SHP77 treated with DMSO at 0.1 percent for 48 hours (cell line): ENCODE data around the gene GADL1.
A peak's percentile ranks its signal among the peaks of the same experiment; 100 is the strongest.

Source experiments
- DNase-seq: peaks from one replicate; lab custom pipeline; 2025; lab: John Stamatoyannopoulos, UW

The GADL1 gene

DNA sequence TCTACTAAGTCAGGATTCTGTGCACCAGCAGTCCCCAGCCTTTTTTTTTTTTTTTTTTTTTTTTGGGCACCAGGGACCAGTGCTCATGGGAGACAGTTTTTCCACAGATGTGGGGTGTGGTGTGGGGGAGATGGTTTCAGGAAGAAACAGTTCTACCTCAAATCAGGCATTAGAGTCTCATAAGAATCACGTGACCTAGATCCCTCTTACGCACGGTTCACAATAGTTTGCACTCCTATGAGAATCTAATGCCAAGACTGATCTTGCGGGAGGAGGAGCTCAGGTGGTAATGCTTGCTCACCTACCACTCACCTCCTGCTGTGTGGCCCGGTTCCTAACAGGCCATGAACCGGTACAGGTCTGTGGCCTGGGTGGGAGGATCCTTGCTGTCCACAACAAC, 88.8 kb downstream of the GADL1 start:
- no peak for DNase-seq

DNA sequence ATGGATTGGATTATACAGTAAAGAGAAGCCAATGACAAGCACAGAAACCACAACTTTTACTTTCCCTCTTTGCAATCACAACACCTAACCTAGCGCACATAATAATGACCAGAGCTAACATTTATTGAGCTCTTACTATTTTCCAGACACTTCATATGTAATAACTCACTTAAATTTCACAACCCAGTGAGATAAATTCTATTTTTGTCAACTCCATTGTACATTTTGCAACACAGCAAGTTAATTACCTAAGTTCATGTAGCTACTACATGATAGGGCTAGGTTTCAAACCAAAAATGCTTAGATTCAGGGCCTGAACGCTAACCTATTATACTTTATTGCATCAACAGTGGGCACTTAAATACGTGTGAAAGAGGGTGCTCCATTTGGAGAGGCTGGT, 89.5 kb downstream of the GADL1 start:
- no peak for DNase-seq

DNA sequence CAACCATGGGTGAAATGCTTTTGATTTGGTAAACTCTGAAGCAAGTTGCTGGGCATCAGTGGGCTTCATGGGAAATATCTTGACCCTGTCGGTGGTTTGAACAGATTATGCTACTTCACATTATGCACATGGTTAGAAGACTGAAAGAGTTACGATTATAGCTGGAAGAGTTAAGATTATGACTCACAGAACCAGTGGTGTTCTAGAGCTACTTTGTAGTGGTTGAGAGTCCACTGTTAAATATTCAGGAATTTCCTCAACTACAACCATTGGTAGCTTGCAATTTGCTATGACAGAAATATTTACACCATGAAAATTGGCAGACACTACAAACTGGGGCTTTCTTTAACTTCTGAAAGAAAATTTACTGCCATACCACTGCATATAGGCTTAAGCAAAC, 99.3 kb downstream of the GADL1 start:
- no peak for DNase-seq

DNA sequence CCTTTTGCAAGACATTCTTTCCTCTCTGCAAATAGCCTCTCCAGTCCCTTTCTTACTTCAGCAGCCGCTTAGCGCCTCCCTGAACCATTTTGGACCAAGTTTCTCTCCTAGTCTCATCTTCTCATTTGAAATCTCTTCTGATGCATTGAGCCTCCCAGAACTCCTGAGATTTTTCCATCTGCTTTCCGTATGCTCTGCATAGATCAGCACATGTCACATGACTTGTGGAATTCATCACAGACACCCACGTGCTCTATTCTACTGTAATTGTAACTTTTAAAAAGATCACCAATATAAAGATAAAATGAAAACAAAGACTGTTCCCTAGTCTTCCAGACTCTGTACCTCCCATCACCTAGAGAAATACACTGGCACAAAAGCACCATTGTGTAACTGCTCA, 100.7 kb downstream of the GADL1 start:
- no peak for DNase-seq

DNA sequence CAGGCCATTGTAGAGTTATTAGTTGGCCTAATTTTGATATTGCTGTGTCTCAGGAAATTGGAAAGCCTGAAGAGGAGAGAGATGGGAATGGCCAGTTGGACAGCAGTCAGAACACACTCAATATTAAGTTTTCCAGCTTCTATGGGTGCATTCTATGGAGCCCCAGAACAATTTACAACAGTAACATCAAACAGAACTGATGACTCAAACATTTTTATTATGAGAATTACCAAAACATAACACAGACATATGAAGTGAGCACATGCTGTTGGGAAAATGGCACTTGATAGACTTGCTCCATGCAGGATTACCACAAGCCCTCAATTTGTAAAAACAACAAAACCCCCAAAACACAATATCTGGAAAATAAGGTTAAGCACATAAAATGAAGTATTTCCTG, 104.3 kb downstream of the GADL1 start:
- DNase-seq: no peak

DNA sequence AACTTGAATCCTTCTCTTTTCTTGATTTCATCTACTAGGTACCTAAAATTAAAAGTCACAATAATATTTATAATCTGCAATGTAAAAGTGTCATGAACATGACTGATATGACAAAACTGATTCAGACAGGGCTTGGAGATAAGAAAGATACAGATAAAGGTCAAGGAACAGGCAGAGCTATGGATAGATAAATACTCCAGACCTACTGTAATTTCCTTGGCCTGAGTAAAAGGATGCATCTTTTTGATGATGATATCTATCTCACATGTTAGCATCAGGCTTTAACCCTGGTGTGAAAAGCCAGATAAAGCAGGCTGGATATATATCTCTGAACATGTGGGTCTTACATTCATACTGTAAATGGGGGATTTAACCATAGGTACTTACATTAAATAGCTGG, 108.1 kb downstream of the GADL1 start:
- DNase-seq: no peak

DNA sequence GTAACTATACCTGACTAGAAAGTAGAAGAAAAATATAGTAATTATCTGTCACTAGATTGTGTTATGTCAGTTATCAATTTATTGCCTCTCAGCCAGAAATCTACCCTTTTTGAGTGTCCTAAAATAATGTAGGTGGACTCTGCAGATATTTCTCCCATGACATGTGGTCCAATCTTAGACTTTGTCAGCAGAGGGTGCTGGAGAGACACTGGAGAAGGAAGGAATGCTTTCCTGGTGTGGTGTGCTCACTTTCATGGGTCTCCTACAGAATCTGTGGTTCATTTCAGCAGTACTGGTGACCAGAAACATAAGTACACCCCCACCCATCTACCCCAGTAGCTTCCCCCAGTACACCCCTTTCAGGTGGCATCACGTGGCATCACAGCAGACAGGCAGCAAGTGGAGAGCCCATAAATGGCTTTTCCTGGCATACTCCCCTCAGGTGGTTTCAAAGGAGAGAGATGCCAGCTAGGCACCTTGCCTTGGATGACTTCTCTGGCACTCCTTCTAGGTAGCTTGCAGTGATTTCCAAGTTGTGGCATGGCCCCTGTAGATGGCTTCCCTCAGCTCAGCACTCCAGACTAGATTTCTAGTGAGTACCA, 114.7 kb downstream of the GADL1 start:
- peak; percentile 16 for DNase-seq

DNA sequence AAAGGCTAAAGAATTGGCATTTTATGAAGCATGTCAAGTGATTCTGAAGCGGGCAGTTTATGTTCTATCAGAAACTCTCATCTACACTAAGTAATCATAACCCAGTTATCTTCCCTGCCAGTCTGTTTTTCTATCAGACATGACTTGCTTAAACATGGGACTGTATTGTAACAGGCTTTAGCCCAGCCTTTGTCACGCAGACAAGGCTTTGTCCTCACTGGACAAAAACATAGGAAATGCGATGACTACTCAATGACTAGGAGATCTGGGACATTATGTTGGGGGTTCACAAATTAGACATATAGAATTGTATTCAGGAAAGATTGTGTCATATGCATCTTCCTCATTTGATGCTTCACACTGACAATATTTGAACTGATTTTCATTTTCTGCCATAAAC, 115.5 kb downstream of the GADL1 start:
- no peak for DNase-seq

DNA sequence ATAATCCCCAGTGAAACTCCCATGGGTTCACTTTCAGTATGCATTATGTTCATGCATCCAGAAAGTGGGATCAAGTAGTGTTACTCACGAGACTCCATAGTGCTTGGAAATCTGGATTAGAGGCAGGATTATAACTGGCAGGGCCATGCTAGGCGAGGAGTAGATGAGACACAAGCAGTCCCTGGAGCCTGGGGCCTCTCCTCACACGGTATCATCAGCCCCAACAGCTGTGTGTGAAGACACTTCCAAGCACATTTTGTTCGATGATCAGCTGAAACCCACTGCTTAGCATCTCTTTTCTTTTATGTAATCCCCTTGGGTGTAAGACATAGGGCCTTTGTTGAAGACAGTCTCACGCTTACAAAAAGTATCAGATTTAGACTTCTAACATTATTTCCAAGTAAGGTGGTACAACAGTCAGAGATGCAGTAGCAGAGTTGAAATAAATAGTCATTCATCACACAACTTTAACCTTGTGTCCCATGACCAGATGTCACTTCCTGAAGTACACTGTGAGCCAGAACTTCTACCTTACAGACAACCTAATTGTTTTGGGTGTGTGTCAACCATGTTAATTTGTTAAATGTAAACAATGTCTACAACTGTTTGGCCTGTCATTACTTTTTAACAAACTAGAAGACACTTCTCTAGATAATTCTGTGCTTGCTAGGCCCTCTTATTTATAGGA, 116.9 kb downstream of the GADL1 start:
- no peak for DNase-seq

DNA sequence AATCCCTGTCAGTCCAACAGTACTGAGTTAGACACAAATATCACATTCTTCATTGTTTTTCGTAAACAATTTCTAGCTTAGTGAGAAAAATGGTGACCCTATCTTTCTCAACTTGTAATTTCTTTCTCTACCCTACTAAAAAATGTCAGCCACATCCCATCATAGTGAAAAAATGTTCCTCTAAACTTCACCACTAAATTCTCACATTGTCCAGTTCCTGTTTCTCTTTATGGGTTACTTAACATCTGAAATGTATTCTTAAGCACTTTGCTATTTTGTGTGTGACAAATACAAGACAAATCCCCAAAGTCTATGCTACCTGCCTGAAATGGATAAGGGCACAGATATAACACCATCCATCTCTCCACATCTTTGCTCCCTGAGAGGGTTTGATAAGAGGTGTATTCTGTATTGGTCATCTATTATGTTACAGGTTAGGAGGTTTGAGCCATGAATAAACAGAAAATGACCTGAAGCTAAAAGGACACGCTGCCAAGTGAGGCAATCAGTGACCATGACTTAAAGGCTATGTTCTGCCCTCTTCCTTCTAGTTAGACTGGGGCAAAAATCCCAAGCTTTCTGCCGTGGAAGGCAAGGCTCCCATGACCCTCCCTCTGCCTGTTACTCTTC, 118.2 kb downstream of the GADL1 start:
- no peak for DNase-seq

DNA sequence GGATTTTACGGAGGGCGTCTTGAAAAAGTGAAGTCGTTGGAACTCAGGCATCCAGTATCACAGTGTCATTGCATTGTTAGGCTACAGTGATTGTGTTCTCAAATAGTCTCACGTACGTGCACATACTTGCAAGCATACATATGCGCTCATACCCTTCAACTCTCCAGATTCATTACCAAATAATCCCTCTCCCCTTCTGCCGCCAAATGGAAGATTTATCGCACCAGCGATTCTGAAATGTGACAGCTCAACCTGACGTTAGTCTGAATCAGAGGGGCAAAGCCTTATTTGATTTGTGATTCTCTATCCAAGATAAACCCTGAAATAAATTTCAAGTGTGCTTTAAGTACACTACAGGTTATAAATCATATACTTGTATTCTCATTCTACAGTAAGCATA, 119.4 kb downstream of the GADL1 start:
- peak; percentile 39 for DNase-seq

DNA sequence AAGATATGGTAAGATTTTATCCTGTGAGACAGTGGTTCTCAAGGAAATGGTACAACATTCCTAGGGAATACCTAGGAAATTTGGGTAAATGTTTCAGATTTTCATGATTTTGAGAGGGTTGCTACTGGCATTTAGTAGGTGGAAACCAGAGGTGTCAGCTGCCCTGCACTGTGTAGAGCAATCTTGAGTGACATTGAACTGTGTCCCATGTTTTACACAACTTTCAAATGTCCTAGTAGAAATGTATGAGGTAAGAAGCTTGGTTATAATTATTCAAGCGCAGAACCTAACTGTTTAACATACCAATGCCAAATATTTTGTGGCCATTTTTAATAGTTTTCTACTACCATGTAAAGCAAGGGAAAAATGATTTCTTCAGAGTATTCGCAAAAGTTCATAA, 120.4 kb downstream of the GADL1 start:
- DNase-seq: no peak

DNA sequence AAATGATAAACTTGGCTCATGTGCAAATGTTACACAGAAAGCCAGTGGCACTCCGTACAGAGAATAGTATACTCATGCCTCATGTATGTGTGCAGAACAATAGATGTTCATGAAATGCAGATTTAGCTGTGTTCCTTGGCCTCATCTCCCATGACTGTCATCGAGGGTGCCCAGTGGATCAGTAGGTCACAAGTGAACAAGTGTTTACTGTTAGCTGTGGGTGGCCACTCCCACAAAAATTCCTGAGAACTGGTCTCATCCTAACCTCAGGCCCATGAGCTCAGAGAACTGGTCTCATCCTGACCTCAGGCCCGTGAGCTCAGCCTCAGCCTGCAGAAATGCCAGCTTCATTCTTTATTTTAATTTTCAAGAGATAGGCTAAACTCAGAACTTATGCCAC, 124.1 kb downstream of the GADL1 start:
- no peak for DNase-seq

DNA sequence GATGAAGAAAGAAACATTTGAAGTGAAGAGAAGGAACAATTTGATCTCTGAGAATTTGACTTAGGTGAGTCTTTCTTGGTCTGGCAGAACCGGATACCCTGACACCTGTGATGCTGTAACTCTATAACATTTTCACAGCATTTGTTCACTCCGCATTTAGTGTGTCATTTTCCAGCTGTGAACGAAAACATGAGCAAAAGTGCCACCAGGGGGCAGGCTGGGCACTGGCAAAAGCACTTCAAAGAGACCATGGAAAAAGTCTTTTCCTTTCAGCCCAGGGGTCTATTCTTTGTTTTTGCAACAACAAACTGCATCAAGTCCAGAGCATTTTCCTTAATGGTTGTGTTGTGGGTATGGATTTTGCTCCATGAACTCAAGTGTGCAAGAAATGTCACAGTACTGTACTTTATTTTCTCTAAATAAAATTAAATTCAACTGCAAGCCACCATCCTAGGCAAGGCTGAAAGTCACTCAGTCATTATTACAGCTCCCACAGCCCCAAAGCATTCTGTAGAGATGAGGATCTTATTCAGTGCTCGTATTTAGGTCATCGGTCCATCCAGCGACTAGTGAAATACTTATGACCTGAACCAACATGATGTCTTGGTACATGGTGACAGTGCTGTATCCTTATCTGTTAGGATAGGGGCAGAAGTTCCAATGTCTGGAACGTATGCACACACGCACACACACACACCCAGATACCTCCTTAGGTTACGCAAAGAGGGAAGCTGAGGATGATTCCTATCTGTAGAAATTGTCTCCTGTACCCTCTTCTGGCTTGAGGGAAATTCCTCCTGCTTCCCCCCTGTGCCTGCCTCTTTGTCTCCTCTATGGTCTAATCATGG, 125.5 kb downstream of the GADL1 start:
- no peak for DNase-seq

DNA sequence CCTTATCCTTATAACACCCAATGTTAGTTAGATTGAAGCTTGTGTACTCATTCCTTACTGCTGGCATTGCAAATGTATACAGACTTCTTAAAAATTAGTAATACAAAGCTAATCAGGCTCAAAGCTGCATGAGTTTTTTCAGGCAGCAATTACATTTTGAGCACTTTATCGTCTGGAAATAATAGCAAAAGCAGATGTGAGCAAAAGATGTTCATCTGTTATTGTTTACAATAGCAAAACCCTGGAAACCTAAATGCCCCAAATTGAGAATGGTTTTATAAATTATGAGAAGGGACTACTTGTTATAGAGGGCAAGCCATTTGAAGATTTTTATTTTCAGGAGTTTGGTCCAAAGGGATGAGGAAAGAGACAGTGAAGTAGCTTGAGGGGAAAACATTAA, 126.4 kb downstream of the GADL1 start:
- no peak for DNase-seq

DNA sequence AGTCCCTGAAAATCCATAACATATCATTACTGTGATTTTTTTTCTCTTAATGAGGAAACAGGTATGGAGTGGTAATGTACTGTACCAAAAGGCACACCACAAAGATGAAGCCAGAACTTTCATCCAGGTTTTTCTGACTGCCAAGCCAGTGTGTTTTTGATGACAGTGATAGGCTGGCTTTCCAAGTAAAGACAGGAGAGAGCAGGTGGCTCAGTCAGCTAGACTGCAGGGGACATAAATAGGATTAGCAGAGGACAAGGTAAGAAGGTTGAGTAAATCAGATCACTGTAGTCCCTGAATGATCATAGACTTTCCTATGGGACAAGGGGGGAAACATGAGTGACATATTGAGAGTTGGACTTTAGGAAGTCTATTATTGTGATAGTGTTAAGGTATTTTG, 127.9 kb downstream of the GADL1 start:
- DNase-seq: no peak

DNA sequence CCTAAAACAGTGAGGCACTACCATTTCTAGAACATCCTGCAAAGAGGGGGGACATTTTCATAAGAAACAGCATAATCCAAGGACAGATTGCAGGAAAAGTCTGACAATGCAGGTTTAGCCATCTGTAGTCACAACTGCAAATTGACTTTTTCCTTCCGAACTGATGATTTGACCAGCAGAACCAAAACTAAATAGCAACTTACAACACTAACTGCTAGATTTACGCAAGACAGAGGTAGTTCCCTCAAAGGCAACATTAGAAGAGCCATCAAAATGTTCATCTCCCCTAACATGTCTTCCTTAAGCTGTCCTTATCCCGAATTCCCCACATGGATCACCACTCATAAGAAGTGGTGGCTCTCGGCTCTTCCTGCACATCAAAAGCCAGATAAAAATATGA, 129.6 kb downstream of the GADL1 start:
- no peak for DNase-seq

DNA sequence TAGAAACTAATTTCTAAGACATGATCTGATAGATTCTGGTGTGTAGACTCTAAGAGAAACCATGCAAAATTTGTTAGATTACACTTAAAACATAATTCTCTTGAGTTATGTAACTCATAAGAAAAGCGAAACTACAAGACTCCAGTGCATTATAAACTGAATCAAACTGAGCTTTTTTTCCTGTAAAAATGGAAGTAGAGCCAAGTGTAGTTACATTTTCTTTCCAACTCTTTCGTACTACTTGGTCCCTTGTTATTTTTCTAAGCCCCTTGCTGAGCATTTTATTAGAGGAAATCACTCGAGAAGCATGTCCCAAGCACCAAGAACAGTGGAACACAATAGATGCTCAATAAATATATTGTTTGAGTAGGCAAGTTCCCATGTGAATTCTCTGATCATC, 130.2 kb downstream of the GADL1 start:
- DNase-seq: no peak

DNA sequence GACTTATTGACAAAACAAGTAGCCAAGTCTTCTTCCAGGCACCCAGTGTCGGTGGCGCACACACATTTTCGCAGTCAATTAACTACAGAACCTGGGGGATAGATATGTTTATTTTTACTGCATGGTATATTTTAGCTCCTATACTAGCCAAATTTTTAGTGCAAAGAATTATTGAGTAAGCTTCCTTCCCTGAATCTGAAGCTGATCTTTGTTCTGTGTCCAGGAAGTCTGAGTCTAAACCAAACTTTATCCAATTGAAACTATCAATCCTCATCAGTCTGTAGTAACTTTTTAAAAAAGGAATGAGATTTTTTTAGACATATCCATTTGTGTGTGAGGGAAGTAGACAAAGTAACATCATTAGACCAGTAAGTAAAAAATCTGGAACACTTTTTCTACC, 133.1 kb downstream of the GADL1 start:
- DNase-seq: no peak

DNA sequence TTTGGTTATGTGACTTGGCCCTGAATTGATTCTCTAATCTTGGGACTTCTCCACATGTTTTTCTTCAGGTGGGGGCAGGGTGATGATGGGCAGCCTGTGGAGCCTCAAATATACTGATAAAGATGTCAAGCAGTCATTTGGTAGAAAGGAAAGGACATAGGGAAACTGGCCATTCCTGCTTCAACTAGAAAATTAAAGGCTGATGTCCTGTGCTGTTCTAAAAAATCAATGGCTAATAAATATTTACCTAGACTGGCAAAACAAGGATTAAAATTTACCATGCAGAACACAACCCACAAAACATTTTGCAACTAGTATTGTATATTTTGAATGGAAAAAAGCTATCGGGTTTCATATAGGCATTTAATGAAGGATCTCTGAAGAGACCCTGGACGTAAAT, 133.7 kb downstream of the GADL1 start:
- no peak for DNase-seq

DNA sequence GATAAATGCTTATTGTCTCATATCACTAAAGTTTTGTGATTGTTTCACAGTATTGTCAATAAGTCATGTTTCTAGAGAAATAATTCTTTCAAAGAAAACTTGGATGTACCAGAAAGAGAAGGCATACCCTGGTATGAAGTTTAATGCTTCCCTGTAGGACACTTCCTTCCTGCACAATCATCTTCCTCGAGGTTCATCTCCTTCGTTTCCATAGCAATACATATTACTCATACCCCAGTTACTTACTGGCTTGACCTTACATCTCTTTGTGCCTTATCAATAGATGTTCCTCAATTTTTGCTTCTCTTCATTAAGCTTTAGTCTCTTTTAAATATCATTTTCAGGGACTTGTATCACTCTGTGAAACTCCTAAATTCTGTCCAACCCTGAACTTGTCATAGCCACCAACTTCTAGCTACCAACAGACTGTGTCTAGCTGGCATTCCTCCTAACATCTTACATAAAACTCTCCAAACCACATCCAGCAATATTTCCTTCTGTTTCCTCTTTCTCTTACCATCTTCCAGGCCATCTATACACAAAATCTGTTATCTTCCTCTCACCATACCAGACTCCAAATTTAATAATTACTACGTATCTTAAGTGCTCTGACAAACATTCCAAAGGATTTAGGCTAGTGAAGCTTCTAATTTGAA, 134.3 kb downstream of the GADL1 start:
- DNase-seq: no peak

DNA sequence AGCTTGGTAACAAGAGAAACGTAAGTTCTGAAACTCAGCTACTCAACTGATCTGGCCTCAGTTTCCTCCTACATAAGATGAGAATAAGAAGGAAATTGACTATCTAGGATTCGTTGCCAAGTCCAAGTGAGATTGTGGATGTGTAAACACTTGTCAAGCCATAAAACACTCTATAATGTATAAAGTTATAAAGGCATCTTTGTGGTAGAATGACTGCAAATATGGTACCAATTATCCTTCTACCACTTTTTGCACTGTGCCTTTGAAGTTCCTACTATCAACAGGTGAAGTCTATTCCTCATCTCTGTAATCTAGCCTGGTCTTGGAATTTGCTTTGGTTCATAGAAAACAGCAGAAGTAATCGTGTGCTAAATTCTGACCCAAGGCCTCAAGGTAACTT, 138.2 kb downstream of the GADL1 start:
- DNase-seq: no peak
